Endometrial microvascular endothelial cells (primary cell): Measurements from ENCODE around the gene SDC4. TPM values are rescaled to one million over a fixed set of nuclear protein-coding genes. Genes with fewer than 3 reads are reported as not detected.

ENCODE experiments used
- in situ Hi-C: cut with HindIII; loops from 2 replicates; pipeline ENCODE4 v1.10.0; 2017; ENCODE audit warnings: low sequenced_read_pairs, low pct_unique_long_range_greater_than_20kb; ENCODE audit errors: inconsistent ontology term
- total RNA-seq: library from RNA; depleted of rRNA; stranded (reverse); fragments of >200 nt; gene quantifications from one replicate; pipeline ENCODE4 v1.2.3, GENCODE V29; 2015; ENCODE audit errors: inconsistent ontology term

The SDC4 gene
- total RNA-seq, 1 donor from 2014 or later = 43.6 TPM

- in situ Hi-C loops = no loop called here
Measured at GRCh38 chr20:45329497-45330319, 18.5 kb downstream of the SDC4 start.

GRCh38 chr20:45328451-45328850 lies 19.8 kb downstream of the SDC4 start:
- in situ Hi-C loops = no loop called here

- in situ Hi-C loops = no loop called here
Measured at GRCh38 chr20:45325371-45325770, 22.9 kb downstream of the SDC4 start.

- in situ Hi-C loops = no loop called here
Measured at GRCh38 chr20:45323731-45324130, 24.5 kb downstream of the SDC4 start.

- in situ Hi-C loops = no loop called here
Measured at GRCh38 chr20:45322952-45323383, 25.3 kb downstream of the SDC4 start.

- in situ Hi-C loops = no loop called here
Measured at GRCh38 chr20:45320948-45321595, 27.2 kb downstream of the SDC4 start.

GRCh38 chr20:45318948-45319347 lies 29.3 kb downstream of the SDC4 start:
- in situ Hi-C loops = loop anchor here (10.0 kb wide), 1 partner anchor 456 kb away; no protein-coding TSS in a partner anchor

- in situ Hi-C loops = loop anchor here (10.0 kb wide), 1 partner anchor 456 kb away; no protein-coding TSS in a partner anchor
Measured at GRCh38 chr20:45318386-45318939, 29.8 kb downstream of the SDC4 start.

- in situ Hi-C loops = loop anchor here (10.0 kb wide), 1 partner anchor 457 kb away; no protein-coding TSS in a partner anchor
Measured at GRCh38 chr20:45317826-45318225, 30.4 kb downstream of the SDC4 start.

- in situ Hi-C loops = loop anchor here (10.0 kb wide), 1 partner anchor 458 kb away; no protein-coding TSS in a partner anchor
Measured at GRCh38 chr20:45316150-45317080, 31.8 kb downstream of the SDC4 start.

GRCh38 chr20:45315672-45316071 lies 32.6 kb downstream of the SDC4 start:
- in situ Hi-C loops = loop anchor here (10.0 kb wide), 1 partner anchor 459 kb away; no protein-coding TSS in a partner anchor

- in situ Hi-C loops = loop anchor here (10.0 kb wide), 1 partner anchor 461 kb away; no protein-coding TSS in a partner anchor
Measured at GRCh38 chr20:45313943-45314342, 34.3 kb downstream of the SDC4 start.

GRCh38 chr20:45313065-45313695 lies 35.0 kb downstream of the SDC4 start:
- in situ Hi-C loops = loop anchor here (10.0 kb wide), 1 partner anchor 462 kb away; no protein-coding TSS in a partner anchor

- in situ Hi-C loops = loop anchor here (10.0 kb wide), 1 partner anchor 463 kb away; no protein-coding TSS in a partner anchor
Measured at GRCh38 chr20:45312241-45312640, 36.0 kb downstream of the SDC4 start.

GRCh38 chr20:45311589-45312211 lies 36.5 kb downstream of the SDC4 start:
- in situ Hi-C loops = loop anchor here (10.0 kb wide), 1 partner anchor 463 kb away; no protein-coding TSS in a partner anchor

- in situ Hi-C loops = no loop called here
Measured at GRCh38 chr20:45309075-45309474, 39.1 kb downstream of the SDC4 start.

GRCh38 chr20:45308117-45308778 lies 40.0 kb downstream of the SDC4 start, which contains the start of gene MATN4:
MATN4 (minus strand) TSS chr20:45308299; CDS start chr20:45305582, 2,717 bp downstream.
- in situ Hi-C loops = no loop called here
